B cell (primary cell): ENCODE results near the gene GJB2. TPM values are rescaled to one million over a fixed set of nuclear protein-coding genes. Genes with fewer than 3 reads are reported as not detected.

Experiments
- ATAC-seq: fragments of 200-7000 bp; cut with Tn5 transposase; one replicate; pipeline ENCODE4 v1.10.0; 2021; ENCODE audit warnings: low read depth, mild to moderate bottlenecking, moderate number of reproducible peaks, moderate library complexity
- CTCF ChIA-PET: fragments of 350-600 bp; sonication (Branson Sonifier 250); formaldehyde crosslinking; loops from one replicate; lab custom pipeline; 2021; ENCODE audit warnings: antibody characterized with exemption, inconsistent platforms; lab: Charles Lee
- POLR2A ChIA-PET: fragments of 350-600 bp; sonication (Branson Sonifier 250); formaldehyde crosslinking; loops from one replicate; lab custom pipeline; 2021; ENCODE audit warnings: antibody characterized with exemption; lab: Charles Lee
- DNase-seq: peaks from one replicate; pipeline ENCODE4 v3.0.0; 2013
- H2AFZ ChIP-seq: 2 replicates; pipeline ENCODE4 v1.6.1; 2012; ENCODE audit warnings: mild to moderate bottlenecking, low read depth, low read length; ENCODE audit not compliant: insufficient read depth, poor library complexity, severe bottlenecking
- H3K27ac ChIP-seq, 2 donors: 1 replicate in 1 of 2; 2 replicates in 1 of 2; pipeline ENCODE4 v1.5.1; 2012 to 2013; ENCODE audit warnings: low read length in 2 of 2, mild to moderate bottlenecking in 2 of 2, moderate library complexity in 1 of 2
- H3K27me3 ChIP-seq, 4 experiments: fragments of 200-600 bp in 1 of 4; sonication (generic) in 1 of 4; replicated peaks in 1 of 4; 1 replicate in 2 of 4; 2 replicates in 2 of 4; pipeline versions ENCODE4 v1.6.1 to v1.7.0; 2013 to 2016; ENCODE audit warnings: low read length in 3 of 4, mild to moderate bottlenecking in 2 of 4, mixed read lengths in 1 of 4, moderate library complexity in 1 of 4; ENCODE audit not compliant: insufficient read depth in 4 of 4, control insufficient read depth in 3 of 4; ENCODE audit errors: control extremely low read depth in 1 of 4
- H3K36me3 ChIP-seq, 2 experiments: replicated peaks in 1 of 2; 1 replicate in 1 of 2; 2 replicates in 1 of 2; pipeline versions ENCODE4 v1.6.1 to v1.7.1; 2013; ENCODE audit warnings: low read length in 1 of 2; ENCODE audit not compliant: insufficient read depth in 2 of 2, control insufficient read depth in 1 of 2; ENCODE audit errors: control extremely low read depth in 1 of 2, extremely low read depth in 1 of 2
- H3K4me1 ChIP-seq, 2 donors: fragments of 200-600 bp in 1 of 2; sonication (generic) in 1 of 2; 1 replicate in 1 of 2; 2 replicates in 1 of 2; pipeline versions ENCODE4 v1.5.1 to v1.6.1; 2013 to 2017; ENCODE audit warnings: low read length in 2 of 2; ENCODE audit not compliant: control insufficient read depth in 2 of 2, insufficient read depth in 2 of 2
- H3K4me2 ChIP-seq: replicated peaks from 2 replicates; pipeline ENCODE3; 2012; ENCODE audit warnings: mild to moderate bottlenecking, low read depth, low read length; ENCODE audit not compliant: poor library complexity, severe bottlenecking
- H3K4me3 ChIP-seq, 5 experiments: fragments of 200-600 bp in 1 of 5; sonication (generic) in 1 of 5; 1 replicate in 3 of 5; 2 replicates in 2 of 5; pipeline versions ENCODE4 v1.5.1 to v1.7.0; 2011 to 2016; ENCODE audit warnings: low read length in 4 of 5, mild to moderate bottlenecking in 4 of 5, low read depth in 2 of 5, control low read depth in 1 of 5, moderate library complexity in 1 of 5; ENCODE audit not compliant: insufficient read depth in 1 of 5; ENCODE audit errors: control extremely low read depth in 1 of 5, extremely low read depth in 1 of 5
- H3K79me2 ChIP-seq: fragments of 200-600 bp; sonication (generic); one replicate; pipeline ENCODE4 v1.6.0; 2016; ENCODE audit warnings: low read length; ENCODE audit not compliant: control insufficient read depth, insufficient read depth
- H3K9ac ChIP-seq: fragments of 200-600 bp; sonication (generic); 2 replicates; pipeline ENCODE4 v1.6.1; 2017; ENCODE audit warnings: mild to moderate bottlenecking, low read length, moderate library complexity
- H3K9me3 ChIP-seq, 3 donors: one replicate each; pipeline versions ENCODE4 v1.6.1 to v1.7.1; 2013; ENCODE audit warnings: low read length in 2 of 3; ENCODE audit not compliant: control insufficient read depth in 2 of 3, insufficient read depth in 1 of 3; ENCODE audit errors: control extremely low read depth in 1 of 3
- H4K20me1 ChIP-seq: 2 replicates; pipeline ENCODE4 v1.6.0; 2012; ENCODE audit warnings: mild to moderate bottlenecking, low read length; ENCODE audit not compliant: insufficient read depth, control insufficient read depth, poor library complexity, severe bottlenecking
- H3K27ac Mint-ChIP-seq: one replicate; pipeline ENCODE4 v1.8.0; 2021; ENCODE audit warnings: mixed read lengths
- H3K27me3 Mint-ChIP-seq: one replicate; pipeline ENCODE4 v1.8.0; 2021; ENCODE audit warnings: mixed read lengths
- H3K4me1 Mint-ChIP-seq: one replicate; pipeline ENCODE4 v1.8.0; 2021; ENCODE audit warnings: mixed read lengths
- H3K4me3 Mint-ChIP-seq: one replicate; pipeline ENCODE4 v1.8.0; 2021; ENCODE audit warnings: mixed read lengths
- H3K9me3 Mint-ChIP-seq: one replicate; pipeline ENCODE4 v1.8.0; 2022; ENCODE audit warnings: mixed read lengths; ENCODE audit not compliant: insufficient read depth
- EZH2 ChIP-seq: IDR thresholded peaks from 2 replicates; pipeline ENCODE4 v1.6.1; 2012; ENCODE audit warnings: borderline replicate concordance, low read depth, mild to moderate bottlenecking, moderate library complexity, low read length; ENCODE audit not compliant: insufficient read depth, poor library complexity, severe bottlenecking
- WGBS: methylation state at CpG from one replicate; pipeline ENCODE4 v1.1.5; 2013; ENCODE audit warnings: missing lambda C conversion rate; ENCODE audit not compliant: insufficient coverage; 5-methylcytosine and 5-hydroxymethylcytosine counted together
- intact Hi-C: fragments of 100-400 bp; cut with micrococcal nuclease; formaldehyde crosslinking; loops from one replicate; pipeline ENCODE4 v1.10.0; 2022
- polyA minus RNA-seq: library from RNA; depleted of rRNA, polyadenylated mRNA; stranded (reverse); fragments of >200 nt; gene quantifications from 2 replicates; pipeline ENCODE4 v1.2.3, GENCODE V29; 2012
- polyA plus RNA-seq: library from polyadenylated mRNA; depleted of rRNA; stranded (reverse); fragments of >200 nt; gene quantifications from 2 replicates; pipeline ENCODE4 v1.2.3, GENCODE V29; 2012
- total RNA-seq, 2 donors: library from RNA; stranded (reverse); fragments of 120-200 nt in 1 of 2; gene quantifications; 1 replicate in 1 of 2; 2 replicates in 1 of 2; pipeline versions ENCODE4 v1.2.3 to v1.2.4, GENCODE V29; 2013 to 2022
- TF ChIP-seq, protein P1 (sequence below): fragments of 200-600 bp; IDR thresholded peaks from one replicate; pipeline ENCODE4 v1.8.0; 2022; ENCODE audit warnings: antibody characterized with exemption, mild to moderate bottlenecking

The GJB2 gene
- total RNA-seq (not detected in 2 replicates), polyA plus RNA-seq (not detected in 2 replicates), polyA minus RNA-seq (not detected in 2 replicates)
- total RNA-seq (2013) = not detected

GRCh38 chr13:20192836-20193161 lies at the start of gene GJB2:
GJB2 (minus strand) TSS chr13:20192938; CDS start chr13:20189581, 3,357 bp downstream.
- H3K9ac ChIP-seq = peak within 1 kb of the TSS; percentile 54
- no peaks in the 10 kb centered on the region for H3K79me2 ChIP-seq
- H3K27ac ChIP-seq = no peak within 1 kb of the TSS
- ATAC-seq = peak; percentile 15
- DNase-seq = no peak
- peak within 1 kb of the TSS in 3 of 5 experiments; percentile 38 to 47 (median 39) for H3K4me3 ChIP-seq
- peaks cover 27 to 37% of the 10 kb centered on the region in 2 donors for H3K4me1 ChIP-seq
- H3K27me3 Mint-ChIP-seq = peaks cover 62% of the 10 kb centered on the region
- no peak within 1 kb of the TSS for H3K27ac Mint-ChIP-seq
- H3K36me3 ChIP-seq = no peaks in the 10 kb centered on the region
- H3K4me3 Mint-ChIP-seq = peak within 1 kb of the TSS; percentile 77
- H3K27me3 ChIP-seq = peaks cover 2 to 56% (median 45%) of the 10 kb centered on the region in 4 experiments
- peaks cover 23% of the 10 kb centered on the region for H3K4me1 Mint-ChIP-seq
- ChIA-PET CTCF (no interaction called here), POLR2A (no interaction called here)
- TF ChIP-seq, protein P1, sequence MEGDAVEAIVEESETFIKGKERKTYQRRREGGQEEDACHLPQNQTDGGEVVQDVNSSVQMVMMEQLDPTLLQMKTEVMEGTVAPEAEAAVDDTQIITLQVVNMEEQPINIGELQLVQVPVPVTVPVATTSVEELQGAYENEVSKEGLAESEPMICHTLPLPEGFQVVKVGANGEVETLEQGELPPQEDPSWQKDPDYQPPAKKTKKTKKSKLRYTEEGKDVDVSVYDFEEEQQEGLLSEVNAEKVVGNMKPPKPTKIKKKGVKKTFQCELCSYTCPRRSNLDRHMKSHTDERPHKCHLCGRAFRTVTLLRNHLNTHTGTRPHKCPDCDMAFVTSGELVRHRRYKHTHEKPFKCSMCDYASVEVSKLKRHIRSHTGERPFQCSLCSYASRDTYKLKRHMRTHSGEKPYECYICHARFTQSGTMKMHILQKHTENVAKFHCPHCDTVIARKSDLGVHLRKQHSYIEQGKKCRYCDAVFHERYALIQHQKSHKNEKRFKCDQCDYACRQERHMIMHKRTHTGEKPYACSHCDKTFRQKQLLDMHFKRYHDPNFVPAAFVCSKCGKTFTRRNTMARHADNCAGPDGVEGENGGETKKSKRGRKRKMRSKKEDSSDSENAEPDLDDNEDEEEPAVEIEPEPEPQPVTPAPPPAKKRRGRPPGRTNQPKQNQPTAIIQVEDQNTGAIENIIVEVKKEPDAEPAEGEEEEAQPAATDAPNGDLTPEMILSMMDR = no peak
- no peak for TF ChIP-seq EZH2
- H3K9me3 Mint-ChIP-seq = no peaks in the 10 kb centered on the region
- peak within 1 kb of the TSS; percentile 89 for H3K4me2 ChIP-seq
- under 1% methylated on average over 21 of the region's 39 CpGs for WGBS
- intact Hi-C loops = loop anchor here (10.0 kb wide), 1 partner anchor 1412 kb away; the partner anchor contains the start of gene MICU2
- H4K20me1 ChIP-seq = no peaks in the 10 kb centered on the region
- H3K9me3 ChIP-seq = peaks cover 0 to 3% (median 0%) of the 10 kb centered on the region in 3 donors
- peak within 1 kb of the TSS; percentile 64 for H2AFZ ChIP-seq

- ChIA-PET POLR2A (no interaction called here), CTCF (no interaction called here)
- Mint-ChIP-seq H3K27me3 (peaks cover 14% of the 10 kb centered on the region), H3K4me3 (no peak overlapping the region), H3K27ac (no peak overlapping the region), H3K4me1 (no peaks in the 10 kb centered on the region), H3K9me3 (no peaks in the 10 kb centered on the region)
- DNase-seq (no peak), ATAC-seq (no peak)
- H3K4me3 ChIP-seq = no peak overlapping the region
- no peak overlapping the region for H3K27ac ChIP-seq
- H3K4me2 ChIP-seq = no peak overlapping the region
- H3K79me2 ChIP-seq = no peaks in the 10 kb centered on the region
- no peaks in the 10 kb centered on the region for H3K4me1 ChIP-seq
- no peaks in the 10 kb centered on the region for H4K20me1 ChIP-seq
- no peaks in the 10 kb centered on the region for H3K9me3 ChIP-seq
- no peaks in the 10 kb centered on the region for H3K36me3 ChIP-seq
- no peak overlapping the region for H3K9ac ChIP-seq
- intact Hi-C loops = no loop called here
- peaks cover 0 to 2% (median 0%) of the 10 kb centered on the region in 4 experiments for H3K27me3 ChIP-seq
- 85% methylated on average over 2 of the region's 2 CpGs for WGBS
- TF ChIP-seq, protein P1 = no peak
- no peak for TF ChIP-seq EZH2
- H2AFZ ChIP-seq = no peak overlapping the region
These were observed 48.9 kb upstream of the GJB2 start for GRCh38 chr13:20241593-20241992.
